Liver (tissue), 9 donors: ENCODE measurements around the gene CDKN2B-AS1. TPM values are rescaled to one million over a fixed set of nuclear protein-coding genes. Genes with fewer than 3 reads are reported as not detected.

ENCODE experiments used
- DNase-seq: peaks from one replicate; pipeline ENCODE4 v3.0.0-alpha.2; 2017; ENCODE audit warnings: low spot score
- H3K27ac ChIP-seq, 2 donors: one replicate each; pipeline ENCODE4 v1.7.0; 2013; ENCODE audit warnings: inconsistent platforms in 2 of 2, low read length in 2 of 2, control low read depth in 1 of 2, low read depth in 1 of 2, mild to moderate bottlenecking in 1 of 2
- H3K27me3 ChIP-seq, 4 donors: one replicate each; pipeline versions ENCODE4 v1.6.1 to v1.7.0; 2013; ENCODE audit warnings: low read length in 3 of 4, inconsistent platforms in 1 of 4, mild to moderate bottlenecking in 1 of 4, moderate library complexity in 1 of 4; ENCODE audit not compliant: control insufficient read depth in 4 of 4, insufficient read depth in 4 of 4
- H3K36me3 ChIP-seq, 4 donors: one replicate each; pipeline versions ENCODE4 v1.6.1 to v1.7.0; 2013; ENCODE audit warnings: low read length in 3 of 4, mild to moderate bottlenecking in 3 of 4, low read depth in 1 of 4, moderate library complexity in 1 of 4; ENCODE audit not compliant: control insufficient read depth in 4 of 4, insufficient read depth in 3 of 4
- H3K4me1 ChIP-seq, 4 donors: one replicate each; pipeline versions ENCODE4 v1.6.1 to v1.7.0; 2013; ENCODE audit warnings: low read length in 3 of 4, mild to moderate bottlenecking in 3 of 4, moderate library complexity in 1 of 4; ENCODE audit not compliant: control insufficient read depth in 4 of 4, insufficient read depth in 4 of 4
- H3K4me3 ChIP-seq, 3 donors: one replicate each; pipeline versions ENCODE4 v1.6.1 to v1.7.0; 2013; ENCODE audit warnings: low read length in 3 of 3, control low read depth in 1 of 3, low read depth in 1 of 3, mild to moderate bottlenecking in 1 of 3
- H3K9ac ChIP-seq, 2 donors: one replicate each; pipeline ENCODE4 v1.7.0; 2013; ENCODE audit warnings: low read length in 2 of 2, mild to moderate bottlenecking in 2 of 2, moderate library complexity in 2 of 2, control low read depth in 1 of 2, low read depth in 1 of 2
- H3K9me3 ChIP-seq, 4 donors: one replicate each; pipeline versions ENCODE4 v1.6.1 to v1.7.0; 2013; ENCODE audit warnings: low read length in 3 of 4; ENCODE audit not compliant: control insufficient read depth in 4 of 4
- ATF3 ChIP-seq: IDR thresholded peaks from 2 replicates; pipeline ENCODE4 v1.6.1; 2016; ENCODE audit warnings: antibody characterized with exemption
- CTCF ChIP-seq: fragments of 150-350 bp; IDR thresholded peaks from 2 replicates; pipeline ENCODE4 v1.5.1; 2017; ENCODE audit warnings: improper control_type of control experiment, low read depth, low read length; ENCODE audit not compliant: missing input control
- FOXA2 ChIP-seq: IDR thresholded peaks from 2 replicates; pipeline ENCODE4 v1.6.1; 2016; ENCODE audit warnings: antibody characterized with exemption
- GABPA ChIP-seq, 2 donors: IDR thresholded peaks in 1 of 2; conservative IDR thresholded peaks in 1 of 2; 2 replicates each; pipeline ENCODE4 v1.6.1; 2016; ENCODE audit warnings: antibody characterized with exemption in 2 of 2, mild to moderate bottlenecking in 1 of 2, moderate library complexity in 1 of 2
- HNF4A ChIP-seq, 2 donors: conservative IDR thresholded peaks; 2 replicates each; pipeline ENCODE4 v1.6.1; 2016; ENCODE audit warnings: antibody characterized with exemption in 2 of 2, mild to moderate bottlenecking in 2 of 2
- HNF4G ChIP-seq: IDR thresholded peaks from 2 replicates; pipeline ENCODE4 v1.6.1; 2016; ENCODE audit warnings: antibody characterized with exemption
- MAX ChIP-seq: IDR thresholded peaks from 2 replicates; pipeline ENCODE4 v1.6.1; 2016; ENCODE audit warnings: antibody characterized with exemption
- REST ChIP-seq: IDR thresholded peaks from 2 replicates; pipeline ENCODE4 v1.6.1; 2016; ENCODE audit warnings: antibody characterized with exemption, mild to moderate bottlenecking
- RXRA ChIP-seq, 2 donors: IDR thresholded peaks; 2 replicates each; pipeline ENCODE4 v1.6.1; 2017 to 2018; ENCODE audit warnings: antibody characterized with exemption in 2 of 2, mild to moderate bottlenecking in 1 of 2
- YY1 ChIP-seq: IDR thresholded peaks from 2 replicates; pipeline ENCODE4 v1.6.1; 2016; ENCODE audit warnings: antibody characterized with exemption, mild to moderate bottlenecking
- ZBTB33 ChIP-seq: IDR thresholded peaks from 2 replicates; pipeline ENCODE4 v1.6.1; 2016; ENCODE audit warnings: antibody characterized with exemption
- WGBS: extraction: QIAGEN DNeasy Blood & Tissue Kit; methylation state at CpG from one replicate; pipeline ENCODE4 v1.1.7; 2013; 5-methylcytosine and 5-hydroxymethylcytosine counted together
- polyA plus RNA-seq, 2 donors: library from polyadenylated mRNA; stranded (reverse) in 1 of 2; unstranded in 1 of 2; fragments of 200-250 nt in 1 of 2; fragments of >200 nt in 1 of 2; fragmentation: Nextera tagmentation in 1 of 2; extraction: Ambion mirVana in 1 of 2; gene quantifications; one replicate each; pipeline versions ENCODE4 v1.2.1 to v1.2.3, GENCODE V29; 2013 to 2015
- total RNA-seq, 2 donors: library from RNA; depleted of rRNA; stranded (reverse); fragments of >200 nt; gene quantifications; one replicate each; pipeline ENCODE4 v1.2.3, GENCODE V29; 2014
- donor health status: healthy.
- donor health status: healthy.
- donor health status: healthy.
- donor health status: healthy.
- donor health status: healthy.

CDKN2B-AS1 gene
- total and polyA plus RNA-seq, 4 donors: 0.08 to 0.42 TPM; not detected in 2

GRCh38 chr9:22041775-22042174 lies 47.2 kb downstream of the CDKN2B-AS1 start:
- Histone ChIP-seq H3K27me3 (peaks cover 0 to 3% (median 0%) of the 10 kb centered on the region in 4 donors), H3K36me3 (no peaks in the 10 kb centered on the region), H3K9me3 (no peaks in the 10 kb centered on the region), H3K27ac (no peak overlapping the region), H3K4me3 (no peak overlapping the region), H3K9ac (no peak overlapping the region), H3K4me1 (no peaks in the 10 kb centered on the region)
- 67% methylated on average over 1 of the region's 1 CpG for WGBS
- no peak for DNase-seq
- TF ChIP-seq HNF4A (conservative IDR thresholded peaks at IDR 0.05) (no peak), MAX (no peak), HNF4G (no peak), ATF3 (no peak), YY1 (no peak), GABPA (IDR thresholded peaks at IDR 0.05 in 1 of 2, conservative IDR thresholded peaks at IDR 0.05 in 1 of 2) (no peak)

- Histone ChIP-seq H3K4me3 (no peak overlapping the region), H3K27ac (no peak overlapping the region), H3K4me1 (no peaks in the 10 kb centered on the region), H3K9me3 (no peaks in the 10 kb centered on the region), H3K9ac (no peak overlapping the region), H3K27me3 (peaks cover 0 to 3% (median 0%) of the 10 kb centered on the region in 4 donors), H3K36me3 (no peaks in the 10 kb centered on the region)
- TF ChIP-seq RXRA (IDR thresholded peaks at IDR 0.05) (no peak), YY1 (no peak), HNF4G (no peak), CTCF (no peak), FOXA2 (no peak), REST (no peak), ZBTB33 (no peak)
- WGBS: 68% methylated on average over 3 of the region's 3 CpGs
- DNase-seq: no peak
Measured at GRCh38 chr9:22043928-22044327, 49.3 kb downstream of the CDKN2B-AS1 start.
